ENCODE data around the gene CBX7. TPM values are rescaled to one million over a fixed set of nuclear protein-coding genes. Genes with fewer than 3 reads are reported as not detected.

The CBX7 gene
- total and polyA plus RNA-seq, 2 of the 4 experiments (the other 2 are of a cell fraction) = 0.90 to 3.6 TPM

DNA sequence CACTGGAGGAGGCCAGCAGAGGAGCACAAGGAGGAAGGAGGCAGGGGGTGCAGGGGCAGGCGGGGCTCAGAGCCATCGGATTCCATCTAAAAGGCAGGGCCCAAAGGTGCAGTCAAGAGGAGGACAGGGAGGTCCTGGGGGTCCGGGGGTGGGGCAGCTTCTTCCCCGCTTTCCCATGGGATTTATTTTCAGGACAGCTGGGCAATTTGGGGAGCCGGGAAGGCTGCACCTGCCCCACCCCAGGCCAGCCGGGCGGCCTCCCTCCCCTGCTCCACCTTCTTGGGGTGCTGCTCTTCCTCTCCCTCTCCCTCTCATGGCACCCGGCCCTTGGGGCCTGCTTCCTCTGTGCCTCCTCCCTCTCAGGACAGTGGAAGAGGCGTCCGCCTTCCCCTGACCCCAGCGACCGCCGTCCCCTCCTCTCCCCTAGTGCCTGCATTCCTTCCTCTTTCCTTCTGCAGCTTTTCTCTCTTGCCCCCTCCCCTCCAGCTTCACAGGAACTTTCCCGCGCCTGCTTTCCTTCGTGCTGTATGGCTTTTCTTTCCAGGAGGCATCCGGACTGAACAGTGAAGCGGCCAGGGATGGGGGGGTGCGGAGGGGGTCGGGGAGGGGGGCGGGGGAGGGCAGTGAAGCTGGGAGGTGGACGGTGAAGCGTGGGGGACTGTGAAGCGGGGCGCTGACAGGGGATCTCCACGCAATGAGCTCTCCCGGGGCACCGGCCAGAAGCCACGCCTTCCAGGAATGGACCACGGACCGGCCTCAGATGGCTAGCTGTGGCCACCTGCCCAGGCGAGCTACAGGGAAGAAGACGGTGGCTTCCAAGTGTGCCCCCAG lies 28.5 kb downstream of the CBX7 start:
- Histone ChIP-seq H3K56ac (ENCODE audit: extremely low read depth, insufficient read depth, low read length) (no peak overlapping the region), H3K4me3 (ENCODE audit: insufficient read depth, low read depth, low read length) (no peak overlapping the region), H3K27me3 (ENCODE audit: control insufficient read depth, insufficient read depth, low read length) (peaks cover 6% of the 10 kb centered on the region; the same call in 1 of the 2 replicates), H3K36me3 (ENCODE audit: control insufficient read depth, insufficient read depth, low read length) (no peaks in the 10 kb centered on the region), H2BK120ac (ENCODE audit: low read depth, low read length) (no peak overlapping the region), H3K9me1 (ENCODE audit: insufficient read depth, low read length) (no peaks in the 10 kb centered on the region), H4K5ac (ENCODE audit: low read depth, low read length) (no peak overlapping the region), H4K20me1 (ENCODE audit: insufficient read depth, low read length) (no peaks in the 10 kb centered on the region), H3K9ac (ENCODE audit: low read depth, low read length) (no peak overlapping the region), H3K79me1 (ENCODE audit: low read depth in 1 of 2, low read length in 2 of 2) (no peaks in the 10 kb centered on the region), H2AFZ (replicated peaks; ENCODE audit: low read length, poor library complexity) (peak overlapping the region; percentile 63), H3K9me3 (ENCODE audit: control insufficient read depth, insufficient read depth, low read length) (no peaks in the 10 kb centered on the region), H3K27ac (ENCODE audit: insufficient read depth, low read length) (no peak overlapping the region), H2BK5ac (ENCODE audit: low read depth, low read length, poor library complexity, severe bottlenecking) (no peak overlapping the region), H2AK5ac (ENCODE audit: low read depth, low read length) (no peak overlapping the region), H4K8ac (ENCODE audit: low read depth in 2 of 2, low read length in 2 of 2) (no peak overlapping the region), H2AK9ac (replicated peaks; ENCODE audit: low read depth, low read length, poor library complexity) (peak overlapping the region; percentile 72), H3K4me1 (ENCODE audit: control insufficient read depth, insufficient read depth, low read length) (no peaks in the 10 kb centered on the region), H3K18ac (ENCODE audit: low read depth, low read length) (no peak overlapping the region), H2BK20ac (ENCODE audit: low read depth, low read length) (no peak overlapping the region), H2BK15ac (ENCODE audit: low read depth, low read length) (no peak overlapping the region), H4K91ac (ENCODE audit: insufficient read depth, low read depth, low read length) (no peak overlapping the region), H3K4me2 (ENCODE audit: low read depth, low read length) (no peak overlapping the region), H3K4ac (ENCODE audit: low read depth, low read length) (no peak overlapping the region), H3K23ac (ENCODE audit: low read depth, low read length) (no peak overlapping the region), H3K14ac (replicated peaks; ENCODE audit: low read depth, low read length) (no peak overlapping the region)
- CTCF ChIA-PET = interaction anchor here (0.6 to 1.6 kb wide), 2 partner anchors 12 to 273 kb away, joined by 3 read pairs; no protein-coding TSS in a partner anchor
- POLR2A ChIA-PET (ENCODE audit: unreplicated experiment) = no interaction called here
- no peak for DNase-seq
- dilution Hi-C loops (cut with HindIII; ENCODE audit: low sequenced_read_pairs, unreplicated experiment) = no loop called here
- BruUV-seq (replicated peaks) = no TSS peak
- no peak for TF ChIP-seq POLR2A (IDR thresholded peaks at IDR 0.05; ENCODE audit: low read depth, low read length)
- intact Hi-C loops (cut with micrococcal nuclease) = no loop called here
- 26% methylated on average over 14 of the region's 33 CpGs; no CpG with 5 or more reads in 1 of the 2 experiments for WGBS, 2 experiments (ENCODE audit: extremely low coverage in 2 of 2, insufficient read length in 1 of 2)
- in situ Hi-C loops (cut with MboI; ENCODE audit: low sequenced_read_pairs) = loop anchor here (5.0 to 25.0 kb wide), 2 partner anchors 112 to 262 kb away; partner anchors contain the start of genes APOBEC3C and CBX6
- ATAC-seq (ENCODE audit: low read depth) = no peak; the same call in 1 of the 2 replicates

Data from IMR-90 (cell line).